Heart right ventricle (tissue), 16 donors: Measurements from ENCODE around the gene VPS41. TPM values are rescaled to one million over a fixed set of nuclear protein-coding genes. Genes with fewer than 3 reads are reported as not detected.

ENCODE experiments used
- ATAC-seq, 8 donors: fragments of 200-7000 bp; cut with Tn5 transposase; one replicate each; pipeline ENCODE4 v1.9.1; 2020; ENCODE audit warnings: mild to moderate bottlenecking in 8 of 8, moderate library complexity in 8 of 8, moderate number of reproducible peaks in 1 of 8
- DNase-seq, 2 donors: peaks; one replicate each; pipeline ENCODE4 v3.0.0-alpha.2; 2020
- H3K27ac ChIP-seq, 10 donors: fragments of 200-600 bp; sonication (generic) in 2 of 10; one replicate each; pipeline versions ENCODE4 v1.5.0 to v1.8.0; 2020 to 2022; ENCODE audit warnings: mild to moderate bottlenecking in 3 of 10
- H3K27me3 ChIP-seq, 7 donors: fragments of 200-600 bp; one replicate each; pipeline ENCODE4 v1.8.0; 2021 to 2022; ENCODE audit warnings: mild to moderate bottlenecking in 2 of 7
- H3K36me3 ChIP-seq, 9 donors: fragments of 200-600 bp; sonication (generic) in 1 of 9; one replicate each; pipeline versions ENCODE4 v1.5.0 to v1.8.0; 2020 to 2022; ENCODE audit warnings: mild to moderate bottlenecking in 2 of 9
- H3K4me1 ChIP-seq, 9 donors: fragments of 200-600 bp; sonication (generic) in 1 of 9; one replicate each; pipeline versions ENCODE4 v1.5.0 to v1.8.0; 2020 to 2022; ENCODE audit warnings: mild to moderate bottlenecking in 4 of 9
- H3K4me3 ChIP-seq, 10 donors: fragments of 200-600 bp; sonication (generic) in 2 of 10; one replicate each; pipeline versions ENCODE4 v1.5.0 to v1.8.0; 2020 to 2022; ENCODE audit warnings: mild to moderate bottlenecking in 7 of 10, moderate library complexity in 2 of 10
- H3K9me3 ChIP-seq, 11 donors: fragments of 200-600 bp in 10 of 11; sonication (generic) in 2 of 11; one replicate each; pipeline versions ENCODE4 v1.5.0 to v1.8.0; 2013 to 2022; ENCODE audit warnings: mild to moderate bottlenecking in 2 of 11, control low read depth in 1 of 11, moderate library complexity in 1 of 11
- CTCF ChIP-seq, 9 donors: fragments of 200-600 bp; sonication (generic) in 2 of 9; IDR thresholded peaks; one replicate each; pipeline versions ENCODE4 v1.5.0 to v1.8.0; 2021 to 2022; ENCODE audit warnings: antibody characterized with exemption in 9 of 9, mild to moderate bottlenecking in 5 of 9, moderate library complexity in 1 of 9
- WGBS, 2 donors: extraction: QIAGEN DNeasy Blood & Tissue Kit; methylation state at CpG; one replicate each; pipeline ENCODE4 v1.1.7; 2013; ENCODE audit warnings: inconsistent platforms in 1 of 2; 5-methylcytosine and 5-hydroxymethylcytosine counted together
- intact Hi-C, 10 donors: fragments of 100-400 bp; cut with DNase I; formaldehyde crosslinking; loops; one replicate each; pipeline versions ENCODE4 v1.11.1 to v1.14.2; 2022
- polyA plus RNA-seq, 2 donors: library from polyadenylated mRNA; stranded (reverse); fragments of 200-250 nt; gene quantifications; one replicate each; pipeline ENCODE4 v1.2.3, GENCODE V29; 2013
- total RNA-seq, 10 donors: library from RNA; stranded (reverse); fragmentation: NEBNext Ultra II Directional in 3 of 10; extraction: Animal tissue kit (Norgen Biotek cat#: 25700) in 3 of 10; gene quantifications; one replicate each; pipeline versions ENCODE4 v1.2.1 to v1.2.4, GENCODE V29; 2021 to 2023
- donor health status: Arrhythmogenic right ventricular cardiomyopathy.
- donor health status: ischemic (EF 13 %, LVEDD 7.1; RV severe dilation, severe dysfunction).
- donor health status: healthy with polysubstance abuse.
- donor health status: DM: no; HTN: yes; CAD: no.
- donor health status: DM: no; HTN: no; CAD: no.
- donor health status: ischemic (EF 25% LVEDD 6.9; RV normal size, moderate dysfunction).
- donor health status: ischemic (EF 25% LVEDD 5.7; RV mildly dilated, moderate dysfunction).
- donor health status: healthy.
- donor health status: DM: yes; HTN: yes; CAD: no.
- donor health status: Ischemic cardiomyopathy.
- donor health status: ischemic (EF 35%, LVEDD 5.7; RV mildly dilated, moderate dysfunction).
- donor health status: nonischemic (EF 11% LVEDD 7.7; RV severe dilation, severe dysfunction).
- donor health status: DM: yes; HTN: yes; CAD: no.
- donor health status: PGD.
- donor health status: ischemic (EF 29% LVEDD 5.4; RV normal size, mild dysfunction).
- donor health status: nonischemic (EF 23%, LVEDD 6.1; RV moderate dilation, normal function).

The VPS41 gene
- total and polyA plus RNA-seq, 12 donors: 7.1 to 60.7 (median 48.0) TPM

GRCh38 chr7:38828026-38828425, 81.0 kb downstream of the VPS41 start:
- TF ChIP-seq CTCF (IDR thresholded peaks at IDR 0.05): no peak
- no peaks in the 10 kb centered on the region for H3K27me3 ChIP-seq
- H3K4me1 ChIP-seq: peaks cover 0 to 25% (median 15%) of the 10 kb centered on the region in 9 donors
- H3K36me3 ChIP-seq: peaks cover 0 to 12% (median 0%) of the 10 kb centered on the region in 9 donors
- WGBS, 2 donors: 95 to 96% methylated on average over 3 of the region's 3 CpGs
- H3K27ac ChIP-seq: no peak overlapping the region
- intact Hi-C loops: no loop called here
- H3K9me3 ChIP-seq: peaks cover 0 to 10% (median 5%) of the 10 kb centered on the region in 11 donors
- DNase-seq (no peak), ATAC-seq (no peak)
- no peak overlapping the region for H3K4me3 ChIP-seq

- WGBS, 2 donors: 62 to 67% methylated on average over 3 of the region's 3 CpGs
- DNase-seq (peak in 1 of 2 donors; percentile 5), ATAC-seq (peak in 4 of 8 donors; percentile 46 to 78 (median 56))
- Histone ChIP-seq H3K36me3 (peaks cover 0 to 12% (median 0%) of the 10 kb centered on the region in 9 donors), H3K27ac (peak overlapping the region in 8 of 10 donors; percentile 19 to 73 (median 54)), H3K27me3 (no peaks in the 10 kb centered on the region), H3K9me3 (peaks cover 0 to 18% (median 8%) of the 10 kb centered on the region in 11 donors), H3K4me3 (no peak overlapping the region), H3K4me1 (peaks cover 0 to 22% (median 15%) of the 10 kb centered on the region in 9 donors)
- TF ChIP-seq CTCF (IDR thresholded peaks at IDR 0.05): no peak
- intact Hi-C loops: no loop called here
Measured at GRCh38 chr7:38825721-38826440, 83.1 kb downstream of the VPS41 start.

GRCh38 chr7:38824948-38825347, 84.0 kb downstream of the VPS41 start:
- Histone ChIP-seq H3K4me1 (peaks cover 0 to 22% (median 14%) of the 10 kb centered on the region in 9 donors), H3K27me3 (no peaks in the 10 kb centered on the region), H3K27ac (no peak overlapping the region), H3K4me3 (no peak overlapping the region), H3K36me3 (peaks cover 0 to 10% (median 0%) of the 10 kb centered on the region in 9 donors), H3K9me3 (peaks cover 0 to 18% (median 8%) of the 10 kb centered on the region in 11 donors)
- intact Hi-C loops: no loop called here
- TF ChIP-seq CTCF (IDR thresholded peaks at IDR 0.05): no peak
- DNase-seq (no peak), ATAC-seq (no peak)
- WGBS, 2 donors: 96% methylated on average over 3 of the region's 3 CpGs

- no peaks in the 10 kb centered on the region for H3K27me3 ChIP-seq
- peaks cover 0 to 22% (median 14%) of the 10 kb centered on the region in 9 donors for H3K4me1 ChIP-seq
- ATAC-seq: no peak
- H3K27ac ChIP-seq: no peak overlapping the region
- TF ChIP-seq CTCF (IDR thresholded peaks at IDR 0.05): no peak
- H3K9me3 ChIP-seq: peaks cover 0 to 18% (median 8%) of the 10 kb centered on the region in 11 donors
- H3K36me3 ChIP-seq: peaks cover 0 to 12% (median 0%) of the 10 kb centered on the region in 9 donors
- 96 to 99% methylated on average over 1 of the region's 1 CpG for WGBS, 2 donors
- intact Hi-C loops: no loop called here
- DNase-seq: no peak
- no peak overlapping the region for H3K4me3 ChIP-seq
Measured at GRCh38 chr7:38822549-38822948, 86.4 kb downstream of the VPS41 start.
